NCI-H1105 treated with DMSO at 0.1 percent for 48 hours (cell line): ENCODE data around the gene KIF21A.

Source experiments
- DNase-seq: peaks from one replicate; lab custom pipeline; 2025; lab: John Stamatoyannopoulos, UW

KIF21A gene

GRCh38 chr12:39277416-39277815 is 165.5 kb downstream of the KIF21A start:
- DNase-seq = no peak

GRCh38 chr12:39275846-39276245 is 167.1 kb downstream of the KIF21A start:
- no peak for DNase-seq

- peak; percentile 60 for DNase-seq
These were observed 169.9 kb downstream of the KIF21A start for GRCh38 chr12:39272871-39273655.

- no peak for DNase-seq
These were observed 173.4 kb downstream of the KIF21A start for GRCh38 chr12:39269492-39269891.

- DNase-seq = no peak
These were observed 175.0 kb downstream of the KIF21A start for GRCh38 chr12:39267886-39268285.

- DNase-seq = no peak
These were observed 190.3 kb downstream of the KIF21A start for GRCh38 chr12:39252628-39253027.
